Ascending aorta (tissue), 2 donors: ENCODE measurements around the gene PITPNC1. TPM values are rescaled to one million over a fixed set of nuclear protein-coding genes. Genes with fewer than 3 reads are reported as not detected.

Experiments used
- DNase-seq, 2 donors: peaks; one replicate each; pipeline ENCODE4 v3.0.0-alpha.2; 2019; ENCODE audit warnings: low spot score in 2 of 2
- H3K27ac ChIP-seq, 2 donors: fragments of 200-600 bp; sonication (generic); one replicate each; pipeline ENCODE4 v1.5.1; 2016 to 2017; ENCODE audit warnings: mild to moderate bottlenecking in 1 of 2
- H3K27me3 ChIP-seq: fragments of 200-600 bp; sonication (generic); one replicate; pipeline ENCODE4 v1.5.1; 2017
- H3K36me3 ChIP-seq, 2 donors: fragments of 200-600 bp; sonication (generic); one replicate each; pipeline ENCODE4 v1.5.1; 2016
- H3K4me1 ChIP-seq, 2 donors: fragments of 200-600 bp; sonication (generic); one replicate each; pipeline ENCODE4 v1.5.1; 2016 to 2017; ENCODE audit warnings: mild to moderate bottlenecking in 1 of 2
- H3K4me3 ChIP-seq, 2 donors: fragments of 200-600 bp; sonication (generic); one replicate each; pipeline ENCODE4 v1.5.1; 2016 to 2017; ENCODE audit warnings: mild to moderate bottlenecking in 1 of 2
- H3K9me3 ChIP-seq, 2 donors: fragments of 200-600 bp; sonication (generic); one replicate each; pipeline ENCODE4 v1.5.1; 2016
- intact Hi-C: fragments of 100-400 bp; cut with DNase I; formaldehyde crosslinking; loops from one replicate; pipeline ENCODE4 v1.15.1; 2023
- total RNA-seq: library from RNA; depleted of rRNA; stranded (reverse); fragments of >200 nt; gene quantifications from one replicate; pipeline ENCODE4 v1.1.0, GENCODE V29; 2016
- TF ChIP-seq, protein P1 (sequence below), 3 experiments: fragments of 200-600 bp in 2 of 3; fragments of 450-650 bp in 1 of 3; sonication (generic) in 2 of 3; IDR thresholded peaks; one replicate each; pipeline ENCODE4 v1.5.1; 2016 to 2019; ENCODE audit warnings: antibody characterized with exemption in 3 of 3, mild to moderate bottlenecking in 1 of 3, moderate library complexity in 1 of 3

Gene PITPNC1
- total RNA-seq, 1 donor from 2014 or later = 10.9 TPM

DNA sequence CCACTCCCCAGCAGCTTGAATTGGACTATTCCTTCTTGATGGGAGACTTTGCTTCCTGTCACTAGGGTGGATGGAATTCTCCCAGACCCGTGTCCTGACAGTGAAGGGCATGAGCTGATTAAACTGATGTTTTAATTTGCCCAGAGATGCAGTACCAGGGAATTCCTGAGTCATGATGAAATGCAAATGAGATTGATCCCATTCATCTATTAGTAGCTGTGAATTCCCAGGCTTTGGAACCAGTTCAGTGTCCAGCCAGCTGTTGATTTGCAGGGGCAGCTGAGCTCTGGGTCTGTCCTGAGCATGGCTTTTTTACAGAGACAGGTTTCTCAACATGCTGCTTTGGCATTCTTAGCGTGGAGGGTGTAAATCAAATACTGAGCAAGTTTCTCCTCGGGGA lies 157.9 kb downstream of the PITPNC1 start:
- Histone ChIP-seq H3K27ac (no peak overlapping the region), H3K36me3 (no peaks in the 10 kb centered on the region), H3K9me3 (no peaks in the 10 kb centered on the region), H3K27me3 (no peaks in the 10 kb centered on the region), H3K4me3 (no peak overlapping the region), H3K4me1 (no peaks in the 10 kb centered on the region)
- intact Hi-C loops = no loop called here
- DNase-seq = no peak
- TF ChIP-seq, protein P1, sequence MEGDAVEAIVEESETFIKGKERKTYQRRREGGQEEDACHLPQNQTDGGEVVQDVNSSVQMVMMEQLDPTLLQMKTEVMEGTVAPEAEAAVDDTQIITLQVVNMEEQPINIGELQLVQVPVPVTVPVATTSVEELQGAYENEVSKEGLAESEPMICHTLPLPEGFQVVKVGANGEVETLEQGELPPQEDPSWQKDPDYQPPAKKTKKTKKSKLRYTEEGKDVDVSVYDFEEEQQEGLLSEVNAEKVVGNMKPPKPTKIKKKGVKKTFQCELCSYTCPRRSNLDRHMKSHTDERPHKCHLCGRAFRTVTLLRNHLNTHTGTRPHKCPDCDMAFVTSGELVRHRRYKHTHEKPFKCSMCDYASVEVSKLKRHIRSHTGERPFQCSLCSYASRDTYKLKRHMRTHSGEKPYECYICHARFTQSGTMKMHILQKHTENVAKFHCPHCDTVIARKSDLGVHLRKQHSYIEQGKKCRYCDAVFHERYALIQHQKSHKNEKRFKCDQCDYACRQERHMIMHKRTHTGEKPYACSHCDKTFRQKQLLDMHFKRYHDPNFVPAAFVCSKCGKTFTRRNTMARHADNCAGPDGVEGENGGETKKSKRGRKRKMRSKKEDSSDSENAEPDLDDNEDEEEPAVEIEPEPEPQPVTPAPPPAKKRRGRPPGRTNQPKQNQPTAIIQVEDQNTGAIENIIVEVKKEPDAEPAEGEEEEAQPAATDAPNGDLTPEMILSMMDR (IDR thresholded peaks at IDR 0.05) = no peak

DNA sequence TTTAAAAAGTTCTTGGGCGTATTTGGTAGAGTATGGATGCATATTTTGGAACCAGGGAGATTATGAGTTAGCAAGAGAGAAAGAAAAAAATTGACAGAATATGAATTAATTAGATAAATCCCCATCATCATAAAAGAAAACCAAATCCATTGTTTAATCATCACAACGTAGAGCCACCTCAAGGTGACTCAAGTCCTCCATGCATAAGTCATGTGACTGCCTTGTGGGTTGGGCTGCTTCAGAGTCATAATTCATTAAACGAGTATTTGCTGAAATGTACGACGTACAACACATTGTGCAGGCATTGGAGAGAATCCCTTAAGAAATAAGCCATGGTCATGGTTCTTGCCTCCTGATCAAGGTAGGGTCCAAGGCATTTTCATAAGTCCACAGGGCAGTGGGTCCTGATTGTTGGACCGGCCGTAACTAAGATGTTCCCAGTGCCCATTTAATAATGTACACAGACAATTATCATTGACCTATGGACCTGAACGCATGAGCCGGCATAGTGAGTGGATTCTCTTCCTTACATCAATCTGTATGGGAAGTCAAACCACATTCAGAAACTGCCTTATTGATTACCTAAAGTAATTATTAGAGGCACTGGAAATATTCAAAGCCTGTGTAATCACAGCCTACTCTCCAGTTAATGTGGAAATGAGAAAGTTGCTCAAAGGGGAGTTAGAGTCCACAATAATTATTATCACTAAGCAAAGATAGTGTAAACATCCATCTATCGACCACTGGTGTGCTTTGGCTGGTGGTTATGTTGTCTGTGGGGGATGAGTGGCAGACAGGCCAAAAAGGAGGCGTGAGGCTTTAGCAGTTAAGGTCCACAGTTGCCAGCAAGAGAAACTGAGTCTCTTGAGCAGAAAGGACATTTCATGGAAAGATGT lies 165.4 kb downstream of the PITPNC1 start:
- intact Hi-C loops = no loop called here
- no peak for DNase-seq
- no peaks in the 10 kb centered on the region for H3K27me3 ChIP-seq
- H3K36me3 ChIP-seq = no peaks in the 10 kb centered on the region
- H3K9me3 ChIP-seq = no peaks in the 10 kb centered on the region
- TF ChIP-seq, protein P1 (IDR thresholded peaks at IDR 0.05) = no peak
- no peak overlapping the region for H3K27ac ChIP-seq
- no peak overlapping the region for H3K4me3 ChIP-seq
- H3K4me1 ChIP-seq = no peaks in the 10 kb centered on the region

DNA sequence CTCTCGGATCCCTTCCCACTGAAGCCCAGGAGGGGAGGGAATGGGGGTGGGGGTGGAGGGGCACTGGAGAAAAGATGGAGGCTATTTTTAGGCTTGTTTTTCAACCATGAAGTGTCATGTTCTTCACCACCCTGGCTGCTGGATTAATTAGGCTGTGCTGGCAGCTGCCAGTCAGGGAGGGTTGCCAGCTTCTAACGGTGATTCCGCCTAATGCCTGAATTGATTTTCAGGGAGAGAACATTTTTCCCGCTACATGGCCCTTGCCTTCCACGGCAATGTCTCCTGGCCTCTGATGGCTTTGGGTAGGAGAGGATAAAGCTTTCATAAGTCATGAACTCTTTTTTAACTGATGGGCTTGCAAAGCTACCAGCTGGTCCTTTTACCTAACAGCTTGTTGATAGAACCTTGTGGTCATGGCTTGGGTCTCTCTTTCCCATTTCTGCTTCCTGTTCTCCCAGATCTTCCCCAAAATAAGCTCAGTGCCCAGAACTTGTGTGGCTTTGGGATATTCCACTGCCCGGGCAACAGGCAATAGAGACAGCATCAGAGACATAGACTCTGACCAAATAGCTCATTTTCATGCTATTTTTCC lies 167.4 kb downstream of the PITPNC1 start:
- Histone ChIP-seq H3K4me1 (no peaks in the 10 kb centered on the region), H3K36me3 (no peaks in the 10 kb centered on the region), H3K9me3 (no peaks in the 10 kb centered on the region), H3K27me3 (no peaks in the 10 kb centered on the region), H3K4me3 (no peak overlapping the region), H3K27ac (no peak overlapping the region)
- intact Hi-C loops = no loop called here
- TF ChIP-seq, protein P1 (IDR thresholded peaks at IDR 0.05) = no peak
- no peak for DNase-seq

DNA sequence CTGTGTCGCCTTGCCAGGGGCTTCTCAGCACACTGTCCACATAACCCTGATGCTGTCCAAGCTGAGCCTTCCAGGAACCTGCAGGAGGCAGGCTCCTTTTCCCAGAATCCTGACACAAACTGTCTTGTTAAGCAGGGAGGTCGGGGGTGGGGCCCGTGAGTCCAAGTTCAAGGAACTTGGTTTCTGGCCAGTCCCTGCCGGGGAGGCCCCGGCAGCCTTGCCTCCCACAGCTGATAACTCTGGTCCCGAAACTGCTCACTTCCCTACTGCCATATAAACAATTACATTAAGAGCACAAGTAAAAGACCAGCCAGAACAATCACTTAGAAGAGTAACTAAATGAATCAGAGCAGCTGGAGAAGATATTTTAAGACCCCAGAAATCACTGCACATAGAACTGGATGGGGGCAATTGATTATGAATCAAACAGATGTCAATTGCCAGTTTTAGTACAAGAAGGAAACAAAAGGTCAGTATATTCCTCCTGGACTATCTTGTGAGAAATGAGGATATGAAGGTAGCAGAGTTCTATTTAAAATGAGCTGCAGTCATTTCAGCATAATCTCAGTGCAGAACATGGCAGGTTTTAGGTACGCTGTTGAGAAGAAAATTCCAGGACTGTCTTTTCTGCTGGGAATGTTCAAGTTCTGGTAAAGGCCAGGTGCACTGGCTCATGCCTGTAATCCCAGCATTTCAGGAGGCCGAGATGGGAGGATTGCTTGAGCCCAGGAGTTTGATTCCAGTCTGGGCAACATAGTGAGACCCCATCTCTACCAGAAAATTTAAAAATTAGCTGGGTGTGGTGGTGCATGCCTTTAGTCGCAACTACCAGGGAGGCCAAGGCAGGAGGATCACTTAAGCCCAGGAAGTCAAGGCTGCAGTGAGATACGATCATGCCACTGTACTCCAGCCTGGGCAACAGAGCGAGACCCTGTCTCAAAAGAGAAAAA lies 169.8 kb downstream of the PITPNC1 start:
- peak in 1 of 2 donors; percentile 65 for DNase-seq
- Histone ChIP-seq H3K4me3 (no peak overlapping the region), H3K36me3 (no peaks in the 10 kb centered on the region), H3K27ac (no peak overlapping the region), H3K4me1 (no peaks in the 10 kb centered on the region), H3K27me3 (no peaks in the 10 kb centered on the region), H3K9me3 (no peaks in the 10 kb centered on the region)
- TF ChIP-seq, protein P1 (IDR thresholded peaks at IDR 0.05) = no peak
- intact Hi-C loops = no loop called here

DNA sequence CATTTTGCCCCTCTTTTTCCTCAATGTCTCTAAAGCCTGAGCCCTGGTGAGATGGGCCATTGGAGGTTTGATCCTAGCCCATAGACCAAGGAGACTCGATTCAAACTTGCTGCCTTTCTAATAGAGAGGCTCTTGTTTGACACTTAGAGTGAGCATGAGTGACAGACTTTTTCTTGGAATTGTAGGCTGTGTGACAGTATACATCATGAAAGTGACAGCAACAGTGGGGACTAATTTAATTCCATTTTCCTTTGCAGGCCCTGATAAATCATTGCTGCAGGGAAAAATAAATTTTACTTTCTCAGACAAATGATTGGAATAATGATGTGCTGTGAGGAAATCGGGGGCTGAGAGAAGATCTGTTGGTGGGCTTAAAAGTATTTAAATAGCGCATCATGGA lies 171.6 kb downstream of the PITPNC1 start:
- H3K9me3 ChIP-seq = no peaks in the 10 kb centered on the region
- no peaks in the 10 kb centered on the region for H3K4me1 ChIP-seq
- no peak overlapping the region for H3K4me3 ChIP-seq
- TF ChIP-seq, protein P1 (IDR thresholded peaks at IDR 0.05) = no peak
- intact Hi-C loops = no loop called here
- no peaks in the 10 kb centered on the region for H3K36me3 ChIP-seq
- no peaks in the 10 kb centered on the region for H3K27me3 ChIP-seq
- no peak overlapping the region for H3K27ac ChIP-seq
- DNase-seq = no peak
